Sigmoid colon (tissue), 7 donors: ENCODE data around the gene SP6. TPM values are rescaled to one million over a fixed set of nuclear protein-coding genes. Genes with fewer than 3 reads are reported as not detected.

Source experiments
- DNase-seq: peaks from one replicate; pipeline ENCODE4 v3.0.0-alpha.2; 2019
- H3K27ac ChIP-seq, 4 donors: fragments of 200-600 bp; sonication (generic); one replicate each; pipeline ENCODE4 v1.5.1; 2016 to 2019; ENCODE audit warnings: mild to moderate bottlenecking in 1 of 4
- H3K27me3 ChIP-seq, 3 donors: fragments of 200-600 bp; sonication (generic); one replicate each; pipeline ENCODE4 v1.5.1; 2019; ENCODE audit warnings: mild to moderate bottlenecking in 1 of 3
- H3K36me3 ChIP-seq, 4 donors: fragments of 200-600 bp; sonication (generic); one replicate each; pipeline ENCODE4 v1.5.1; 2016 to 2019
- H3K4me1 ChIP-seq, 4 donors: fragments of 200-600 bp; sonication (generic); one replicate each; pipeline ENCODE4 v1.5.1; 2017 to 2019
- H3K4me3 ChIP-seq, 4 donors: fragments of 200-600 bp; sonication (generic); one replicate each; pipeline ENCODE4 v1.5.1; 2017 to 2019; ENCODE audit warnings: mild to moderate bottlenecking in 2 of 4, moderate library complexity in 1 of 4
- H3K9me3 ChIP-seq, 4 donors: fragments of 200-600 bp in 3 of 4; sonication (generic) in 3 of 4; one replicate each; pipeline versions ENCODE4 v1.5.1 to v1.6.1; 2013 to 2019
- EP300 ChIP-seq, 4 donors: sonication (generic); formaldehyde crosslinking; IDR thresholded peaks; one replicate each; pipeline ENCODE4 v1.6.1; 2017; ENCODE audit warnings: antibody characterized with exemption in 4 of 4
- POLR2A ChIP-seq, 2 donors: fragments of 450-650 bp; IDR thresholded peaks; one replicate each; pipeline ENCODE4 v1.6.1; 2016; ENCODE audit warnings: antibody characterized with exemption in 2 of 2, mild to moderate bottlenecking in 2 of 2, moderate library complexity in 2 of 2
- POLR2AphosphoS5 ChIP-seq, 4 donors: sonication (generic); formaldehyde crosslinking; IDR thresholded peaks; one replicate each; pipeline ENCODE4 v1.6.1; 2017; ENCODE audit warnings: antibody characterized with exemption in 4 of 4
- WGBS, 2 donors: extraction: QIAGEN DNeasy Blood & Tissue Kit; methylation state at CpG; one replicate each; pipeline ENCODE4 v1.1.7; 2013; 5-methylcytosine and 5-hydroxymethylcytosine counted together
- intact Hi-C: fragments of 100-400 bp; cut with DNase I; formaldehyde crosslinking; loops from one replicate; pipeline ENCODE4 v1.15.1; 2023
- polyA plus RNA-seq, 3 donors: library from polyadenylated mRNA; stranded (reverse); fragments of 200-250 nt; gene quantifications; one replicate each; pipeline ENCODE4 v1.2.3, GENCODE V29; 2013
- total RNA-seq, 4 donors: library from RNA; depleted of rRNA; stranded (reverse); fragments of >200 nt; gene quantifications; one replicate each; pipeline ENCODE4 v1.1.0, GENCODE V29; 2016
- TF ChIP-seq, protein P1 (sequence below), 4 experiments: fragments of 450-650 bp in 3 of 4; fragments of 200-600 bp in 1 of 4; IDR thresholded peaks; one replicate each; pipeline ENCODE4 v1.5.1; 2016 to 2019; ENCODE audit warnings: antibody characterized with exemption in 4 of 4, mild to moderate bottlenecking in 3 of 4, moderate library complexity in 2 of 4
- donor health status: healthy with polysubstance abuse.
- donor health status: Bipolar disorder and iron deficiency.
- donor health status: healthy.

SP6 gene
- total RNA-seq (under 1 TPM in 1 of 4 donors, not detected in 3; 0.16 TPM), polyA plus RNA-seq (10 to 100 TPM in 1 of 3 donors, 1 to 10 TPM in 2; 1.2 to 18.8 (median 3.5) TPM)

DNA sequence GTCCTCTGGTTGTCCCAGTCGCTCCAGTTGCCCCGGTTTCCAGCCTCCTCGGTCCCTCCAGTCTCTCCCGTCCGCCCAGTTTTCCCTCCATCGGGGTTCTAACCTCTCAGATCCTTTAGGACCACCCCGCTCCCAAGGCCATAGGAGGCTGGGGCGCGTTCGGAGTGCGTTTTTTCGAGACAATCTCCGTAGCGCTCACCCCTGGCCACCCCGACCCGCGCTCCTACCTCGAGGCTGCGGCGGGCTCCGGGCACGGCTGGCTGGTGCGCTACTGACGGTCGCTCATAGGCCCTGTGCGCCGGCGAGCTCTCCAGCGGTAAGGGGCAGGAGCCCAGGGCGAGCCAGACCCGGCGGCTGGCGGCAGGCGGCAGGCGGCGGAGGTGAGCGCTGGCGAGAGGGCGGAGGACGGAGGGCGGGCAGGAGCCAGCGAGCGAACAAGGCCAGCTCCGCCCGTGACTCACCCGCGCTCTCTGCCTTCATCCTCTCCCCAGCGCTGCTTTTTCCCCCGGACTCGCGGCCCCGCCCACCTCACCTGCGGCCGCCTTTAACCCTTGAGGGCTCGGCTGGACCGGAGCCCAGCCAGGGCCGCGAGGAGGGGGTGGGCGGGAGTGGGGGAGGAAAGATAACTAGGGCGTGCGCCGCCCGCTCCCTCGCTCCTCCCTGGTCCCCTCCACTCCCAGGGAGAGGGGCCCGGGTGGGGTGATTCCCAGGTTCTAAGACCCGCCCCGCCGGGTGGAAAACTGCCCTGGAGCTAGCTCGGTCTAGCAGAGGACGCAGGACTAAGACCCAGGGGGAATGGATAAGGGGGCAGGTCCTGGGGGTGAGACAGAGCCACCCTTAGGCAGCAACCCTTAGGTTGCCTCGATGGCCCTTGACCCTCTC, at the start of gene SP6:
Gene SP6 (minus strand): TSS at position 472 of the 882 bp plus-strand sequence. CDS start 2,734 bp downstream, outside the sequence.
- DNase-seq: no peak
- Histone ChIP-seq H3K4me3 (peak within 1 kb of the TSS in 3 of 4 donors; percentile 19 to 33 (median 33)), H3K36me3 (no peaks in the 10 kb centered on the region), H3K27me3 (peaks cover 68 to 100% (median 98%) of the 10 kb centered on the region in 3 donors), H3K9me3 (no peaks in the 10 kb centered on the region), H3K27ac (no peak within 1 kb of the TSS), H3K4me1 (peaks cover 0 to 28% (median 21%) of the 10 kb centered on the region in 4 donors)
- no peak for TF ChIP-seq POLR2A (IDR thresholded peaks at IDR 0.05)
- WGBS, 2 donors: 1 to 5% methylated on average over 71 of the region's 71 CpGs
- intact Hi-C loops: no loop called here

DNA sequence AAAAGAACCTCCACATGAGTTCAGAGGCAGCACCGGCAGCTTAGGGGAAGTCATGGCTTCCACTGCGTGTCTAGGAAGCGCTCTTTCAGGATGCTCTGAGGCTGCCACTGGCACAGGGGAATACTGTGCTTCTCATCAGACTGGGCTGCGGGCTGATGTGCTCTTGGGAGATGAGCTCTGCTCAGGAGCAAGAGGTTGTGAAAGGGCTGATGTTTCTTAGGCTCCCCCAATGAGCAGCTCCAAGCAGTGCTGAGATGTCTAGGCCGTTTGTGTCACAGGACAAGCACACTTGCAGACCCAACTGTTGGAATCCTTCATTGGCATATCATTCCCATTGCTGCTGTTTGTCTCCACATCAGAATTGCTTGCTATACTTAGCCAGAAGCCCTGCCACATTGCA, 48.7 kb upstream of the SP6 start:
- TF ChIP-seq EP300 (IDR thresholded peaks at IDR 0.05) (no peak), POLR2A (IDR thresholded peaks at IDR 0.05) (no peak), POLR2AphosphoS5 (IDR thresholded peaks at IDR 0.05) (no peak)
- TF ChIP-seq, protein P1, sequence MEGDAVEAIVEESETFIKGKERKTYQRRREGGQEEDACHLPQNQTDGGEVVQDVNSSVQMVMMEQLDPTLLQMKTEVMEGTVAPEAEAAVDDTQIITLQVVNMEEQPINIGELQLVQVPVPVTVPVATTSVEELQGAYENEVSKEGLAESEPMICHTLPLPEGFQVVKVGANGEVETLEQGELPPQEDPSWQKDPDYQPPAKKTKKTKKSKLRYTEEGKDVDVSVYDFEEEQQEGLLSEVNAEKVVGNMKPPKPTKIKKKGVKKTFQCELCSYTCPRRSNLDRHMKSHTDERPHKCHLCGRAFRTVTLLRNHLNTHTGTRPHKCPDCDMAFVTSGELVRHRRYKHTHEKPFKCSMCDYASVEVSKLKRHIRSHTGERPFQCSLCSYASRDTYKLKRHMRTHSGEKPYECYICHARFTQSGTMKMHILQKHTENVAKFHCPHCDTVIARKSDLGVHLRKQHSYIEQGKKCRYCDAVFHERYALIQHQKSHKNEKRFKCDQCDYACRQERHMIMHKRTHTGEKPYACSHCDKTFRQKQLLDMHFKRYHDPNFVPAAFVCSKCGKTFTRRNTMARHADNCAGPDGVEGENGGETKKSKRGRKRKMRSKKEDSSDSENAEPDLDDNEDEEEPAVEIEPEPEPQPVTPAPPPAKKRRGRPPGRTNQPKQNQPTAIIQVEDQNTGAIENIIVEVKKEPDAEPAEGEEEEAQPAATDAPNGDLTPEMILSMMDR (IDR thresholded peaks at IDR 0.05): no peak
- H3K9me3 ChIP-seq: no peaks in the 10 kb centered on the region
- H3K27ac ChIP-seq: peak overlapping the region in 2 of 4 donors; percentile 16 to 98
- H3K4me1 ChIP-seq: peaks cover 0 to 39% (median 32%) of the 10 kb centered on the region in 4 donors
- no peaks in the 10 kb centered on the region for H3K36me3 ChIP-seq
- H3K4me3 ChIP-seq: no peak overlapping the region
- no peaks in the 10 kb centered on the region for H3K27me3 ChIP-seq
- intact Hi-C loops: loop anchor here (5.0 kb wide), 1 partner anchor 123 kb away; no protein-coding TSS in a partner anchor
- no peak for DNase-seq
- WGBS, 2 donors: 89 to 95% methylated on average over 5 of the region's 5 CpGs

DNA sequence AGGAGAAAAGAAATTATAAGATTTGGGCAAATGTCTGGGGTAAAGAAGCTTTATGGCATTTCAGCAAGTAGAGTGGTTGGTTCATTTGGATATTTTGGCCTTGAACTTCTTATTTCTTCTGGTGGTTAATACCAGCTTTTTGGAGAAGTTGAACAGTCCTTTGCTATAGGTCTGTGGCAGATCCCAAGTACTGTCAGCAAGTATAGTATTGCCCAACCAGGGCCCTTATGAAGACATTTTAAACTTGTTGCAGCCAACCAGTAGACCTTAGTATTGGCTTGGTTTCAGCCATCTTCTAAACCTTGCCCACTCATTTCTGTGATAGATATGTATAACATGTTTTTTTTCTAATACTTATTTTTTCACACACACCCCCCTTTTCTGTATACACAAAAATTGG, 47.3 kb upstream of the SP6 start:
- Histone ChIP-seq H3K27me3 (no peaks in the 10 kb centered on the region), H3K27ac (peak overlapping the region in 3 of 4 donors; percentile 98 to 99 (median 98)), H3K36me3 (no peaks in the 10 kb centered on the region), H3K9me3 (no peaks in the 10 kb centered on the region), H3K4me3 (no peak overlapping the region), H3K4me1 (peaks cover 0 to 33% (median 26%) of the 10 kb centered on the region in 4 donors)
- intact Hi-C loops: loop anchor here (5.0 kb wide), 1 partner anchor 124 kb away; no protein-coding TSS in a partner anchor
- TF ChIP-seq, protein P1 (IDR thresholded peaks at IDR 0.05): no peak
- TF ChIP-seq POLR2AphosphoS5 (IDR thresholded peaks at IDR 0.05): no peak
- no peak for TF ChIP-seq POLR2A (IDR thresholded peaks at IDR 0.05)
- no peak for TF ChIP-seq EP300 (IDR thresholded peaks at IDR 0.05)
- no peak for DNase-seq

DNA sequence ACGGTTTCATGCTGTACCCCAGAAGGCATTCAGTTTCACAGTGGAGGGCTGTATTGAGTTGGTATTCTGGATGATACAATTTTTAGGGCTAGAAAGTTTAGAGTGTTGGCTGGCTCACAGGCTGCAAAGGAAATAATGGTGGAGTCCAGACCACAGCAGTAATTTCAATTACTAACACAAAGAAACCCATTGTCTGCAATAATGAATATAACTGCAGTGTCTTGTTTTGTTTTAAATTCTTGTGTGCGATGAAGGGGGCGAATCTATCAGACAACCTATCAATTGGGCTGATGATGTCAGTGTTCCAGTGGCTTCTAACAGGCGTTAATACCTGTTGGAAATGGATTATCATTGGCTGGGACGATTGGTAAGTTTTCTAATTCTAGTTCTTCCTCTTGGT, 46.6 kb upstream of the SP6 start:
- Histone ChIP-seq H3K9me3 (no peaks in the 10 kb centered on the region), H3K27ac (peak overlapping the region; percentile 98 to 99 (median 98)), H3K36me3 (no peaks in the 10 kb centered on the region), H3K4me3 (peak overlapping the region in 2 of 4 donors; percentile 76 to 88), H3K27me3 (no peaks in the 10 kb centered on the region), H3K4me1 (peaks cover 0 to 33% (median 25%) of the 10 kb centered on the region in 4 donors)
- no peak for DNase-seq
- intact Hi-C loops: loop anchor here (2.0 to 5.0 kb wide), 2 partner anchors 43 to 125 kb away; partner anchors contain the start of gene PNPO
- TF ChIP-seq, protein P1 (IDR thresholded peaks at IDR 0.05): no peak
- TF ChIP-seq POLR2AphosphoS5 (IDR thresholded peaks at IDR 0.05) (no peak), POLR2A (IDR thresholded peaks at IDR 0.05) (no peak), EP300 (IDR thresholded peaks at IDR 0.05) (no peak)
- 73 to 80% methylated on average over 5 of the region's 5 CpGs for WGBS, 2 donors
